ENCODE data around the gene ZSCAN23. TPM values are rescaled to one million over a fixed set of nuclear protein-coding genes. Genes with fewer than 3 reads are reported as not detected.

The ZSCAN23 gene
- total RNA-seq, 1 donor from 2014 or later: 5.1 TPM

Small RNA genes lying within 50 kb of the gene (small RNA-seq; reads per million reads assigned to genes)
- not detected for gene RNU2-45P (ENCODE audit: low replicate concordance)

Other genes with a start within 250 kb of the ZSCAN23 start
- gene ZSCAN9, start 218.2 kb downstream of the ZSCAN23 start, total RNA-seq: 9.9 TPM
- gene ZKSCAN4, start 191.2 kb downstream of the ZSCAN23 start, total RNA-seq: 4.5 TPM
- gene NKAPL, start 184.2 kb downstream of the ZSCAN23 start, total RNA-seq: 0.79 TPM
- 15.3 TPM for gene ZSCAN26, start 176.3 kb downstream of the ZSCAN23 start, total RNA-seq
- gene PGBD1, start 161.9 kb downstream of the ZSCAN23 start, total RNA-seq: 3.0 TPM
- gene ZSCAN31, start 107.3 kb downstream of the ZSCAN23 start, total RNA-seq: 10.1 TPM
- 4.7 TPM for gene ZKSCAN3, start 93.5 kb downstream of the ZSCAN23 start, total RNA-seq
- gene ZSCAN12, start 43.7 kb downstream of the ZSCAN23 start, total RNA-seq: 8.1 TPM
- gene GPX6, start 72.3 kb upstream of the ZSCAN23 start, total RNA-seq: not detected
- not detected for gene GPX5, start 82.4 kb upstream of the ZSCAN23 start, total RNA-seq